ENCODE results near the gene COL9A2. TPM values are rescaled to one million over a fixed set of nuclear protein-coding genes. Genes with fewer than 3 reads are reported as not detected.
A peak's percentile ranks its signal among the peaks of the same experiment; 100 is the strongest.
"Not testable (repeated sequence)": the region's sequence is repeated elsewhere in the genome, so short reads cannot be mapped to it uniquely, and the experiment has no call there.

COL9A2 gene
- polyA plus RNA-seq (ENCODE audit: insufficient read depth in 1 of 5, insufficient read length in 5 of 5, low replicate concordance in 1 of 5) = 10 to 100 TPM; 17.6 to 34.6 (median 21.9) TPM
- long read RNA-seq, donor 1, partial matches to known transcripts = 0 of 1 reads
- long read RNA-seq, donor 1, other reads (novel, unspliced or antisense) = 0 of 1 reads
- long read RNA-seq, donor 2, partial matches to known transcripts = 0 of 2 reads
- long read RNA-seq, donor 2, other reads (novel, unspliced or antisense) = 0 of 2 reads
- long read RNA-seq, donor 3, partial matches to known transcripts = 0 of 1 reads
- long read RNA-seq, donor 3, other reads (novel, unspliced or antisense) = 0 of 1 reads
- long read RNA-seq, donor 4 = 0 reads
- long read RNA-seq, donor 5, partial matches to known transcripts = 22 of 25 reads
- long read RNA-seq, donor 5, other reads (novel, unspliced or antisense) = 0 of 25 reads
- long read RNA-seq, donor 6 = 0 reads
- long read RNA-seq, donor 7 = 0 reads
- long read RNA-seq, donor 8, partial matches to known transcripts = 0 of 2 reads
- long read RNA-seq, donor 8, other reads (novel, unspliced or antisense) = 0 of 2 reads

- peak in 1 of 2 donors; percentile 40 for DNase-seq
These were observed at the start of gene COL9A2 for GRCh38 chr1:40316595-40317393. COL9A2 (minus strand) TSS chr1:40317286; CDS start chr1:40317197, 89 bp downstream.

- DNase-seq = no peak
These were observed 46.6 kb upstream of the COL9A2 start for GRCh38 chr1:40363721-40364120.

- no peak for DNase-seq
These were observed 45.6 kb upstream of the COL9A2 start for GRCh38 chr1:40362699-40363098.

- no peak for DNase-seq
These were observed 45.1 kb upstream of the COL9A2 start for GRCh38 chr1:40362199-40362598.

- DNase-seq = no peak
These were observed 44.6 kb upstream of the COL9A2 start for GRCh38 chr1:40361637-40362036.

GRCh38 chr1:40361201-40361600 is 44.1 kb upstream of the COL9A2 start:
- DNase-seq = no peak

- DNase-seq = no peak
These were observed 43.5 kb upstream of the COL9A2 start for GRCh38 chr1:40360631-40361030.

GRCh38 chr1:40357625-40358024 is 40.5 kb upstream of the COL9A2 start:
- no peak for DNase-seq

GRCh38 chr1:40353082-40353481 is 36.0 kb upstream of the COL9A2 start:
- no peak for DNase-seq

- no peak for DNase-seq
These were observed 35.0 kb upstream of the COL9A2 start for GRCh38 chr1:40352126-40352525.

- no peak for DNase-seq
These were observed 34.0 kb upstream of the COL9A2 start for GRCh38 chr1:40351124-40351523.

GRCh38 chr1:40350391-40350790 is 33.3 kb upstream of the COL9A2 start:
- DNase-seq = no peak

- DNase-seq = peak in 1 of 2 donors; percentile 12
These were observed 27.5 kb upstream of the COL9A2 start for GRCh38 chr1:40344597-40344996.

GRCh38 chr1:40342381-40342717 is 25.3 kb upstream of the COL9A2 start:
- not testable (repeated sequence) for DNase-seq

GRCh38 chr1:40341491-40342380 is 24.6 kb upstream of the COL9A2 start:
- DNase-seq = no peak

- DNase-seq = no peak
These were observed 22.6 kb upstream of the COL9A2 start for GRCh38 chr1:40339420-40340323.

GRCh38 chr1:40338745-40339419 is 21.8 kb upstream of the COL9A2 start:
- DNase-seq = peak; percentile 48 to 68

- no peak for DNase-seq
These were observed 20.4 kb upstream of the COL9A2 start for GRCh38 chr1:40337443-40337842.

- no peak for DNase-seq
These were observed 15.6 kb upstream of the COL9A2 start for GRCh38 chr1:40332695-40333094.

GRCh38 chr1:40331403-40331802 is 14.3 kb upstream of the COL9A2 start:
- DNase-seq = not testable (repeated sequence)
